ENCODE data around the gene SLC4A4. TPM values are rescaled to one million over a fixed set of nuclear protein-coding genes. Genes with fewer than 3 reads are reported as not detected.

SLC4A4 gene
- total RNA-seq, 1 experiment from 2014 or later, result 0.92 TPM

DNA sequence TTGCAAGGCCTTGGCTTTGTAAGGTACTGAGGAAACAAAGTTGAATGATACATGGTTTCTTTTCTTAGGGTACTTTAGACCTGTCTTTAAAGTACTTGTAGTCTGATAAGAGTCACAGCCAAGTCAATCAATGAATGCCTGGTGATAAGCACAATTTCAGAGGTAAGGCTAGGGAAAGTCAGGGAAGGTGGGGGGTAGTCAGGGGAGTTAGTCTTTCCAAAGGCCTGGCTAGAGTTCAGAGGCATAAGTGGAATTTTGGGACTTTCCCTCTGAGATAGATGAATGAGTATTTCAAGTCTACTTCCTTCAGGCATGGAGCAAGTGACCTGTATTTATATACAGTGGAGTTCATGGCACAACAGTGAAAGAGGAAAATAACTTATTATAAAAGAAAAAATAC lies 78.3 kb downstream of the SLC4A4 start:
- Histone ChIP-seq H2AK5ac (ENCODE audit: insufficient read length, low read length) (no peak overlapping the region), H3K27me3 (ENCODE audit: insufficient read depth, low read length) (no peaks in the 10 kb centered on the region), H3T11ph (ENCODE audit: low read length) (no peak overlapping the region), H3K79me2 (ENCODE audit: insufficient read depth, low read length) (no peaks in the 10 kb centered on the region), H3K4me2 (ENCODE audit: insufficient read depth, insufficient read length, low read length) (no peak overlapping the region), H3K23ac (ENCODE audit: insufficient read length, low read depth, low read length) (no peak overlapping the region), H3K23me2 (ENCODE audit: insufficient read length, low read depth, low read length, poor library complexity, severe bottlenecking) (no peaks in the 10 kb centered on the region), H3K79me1 (ENCODE audit: insufficient read depth, low read depth, low read length, poor library complexity, severe bottlenecking) (no peaks in the 10 kb centered on the region), H3K9me3 (ENCODE audit: control insufficient read depth, low read depth, low read length) (peaks cover 4% of the 10 kb centered on the region), H3K18ac (ENCODE audit: insufficient read length, low read depth, low read length) (no peak overlapping the region), H2BK12ac (ENCODE audit: insufficient read length, low read depth, low read length) (no peak overlapping the region), H3K14ac (ENCODE audit: insufficient read depth, low read length) (no peak overlapping the region), H4K20me1 (ENCODE audit: control insufficient read depth, insufficient read depth, insufficient read length) (no peaks in the 10 kb centered on the region), H2BK5ac (ENCODE audit: insufficient read length, low read length) (no peak overlapping the region), H2AFZ (ENCODE audit: low read length) (no peak overlapping the region), H3K56ac (ENCODE audit: insufficient read length, low read depth, low read length) (no peak overlapping the region), H2BK15ac (ENCODE audit: low read depth, low read length) (no peak overlapping the region), H3K4me1 (ENCODE audit: insufficient read depth, low read length) (no peaks in the 10 kb centered on the region), H2BK20ac (ENCODE audit: low read depth, low read length, poor library complexity, severe bottlenecking) (no peak overlapping the region), H4K8ac (replicated peaks; ENCODE audit: insufficient read length, low read depth, low read length) (no peak overlapping the region), H4K91ac (ENCODE audit: insufficient read length, low read depth, low read length) (no peak overlapping the region), H4K5ac (ENCODE audit: insufficient read length, low read depth, low read length) (no peak overlapping the region), H3K9ac (ENCODE audit: extremely low read depth, insufficient read length, low read length) (no peak overlapping the region), H2BK120ac (ENCODE audit: low read depth, low read length, poor library complexity, severe bottlenecking) (no peak overlapping the region), H3K4ac (ENCODE audit: low read depth, low read length) (no peak overlapping the region), H3K27ac (ENCODE audit: insufficient read length, low read depth, low read length) (no peak overlapping the region)
- no peak overlapping the region for H3K4me3 Mint-ChIP-seq
- no peak overlapping the region for H3K27ac Mint-ChIP-seq
- peaks cover 18 to 19% of the 10 kb centered on the region in 2 experiments for H3K9me3 Mint-ChIP-seq
- peaks cover 10 to 22% (median 11%) of the 10 kb centered on the region in 3 experiments for H3K36me3 Mint-ChIP-seq (ENCODE audit: insufficient read depth in 1 of 3, low read depth in 3 of 3)
- TF ChIP-seq, protein P1, sequence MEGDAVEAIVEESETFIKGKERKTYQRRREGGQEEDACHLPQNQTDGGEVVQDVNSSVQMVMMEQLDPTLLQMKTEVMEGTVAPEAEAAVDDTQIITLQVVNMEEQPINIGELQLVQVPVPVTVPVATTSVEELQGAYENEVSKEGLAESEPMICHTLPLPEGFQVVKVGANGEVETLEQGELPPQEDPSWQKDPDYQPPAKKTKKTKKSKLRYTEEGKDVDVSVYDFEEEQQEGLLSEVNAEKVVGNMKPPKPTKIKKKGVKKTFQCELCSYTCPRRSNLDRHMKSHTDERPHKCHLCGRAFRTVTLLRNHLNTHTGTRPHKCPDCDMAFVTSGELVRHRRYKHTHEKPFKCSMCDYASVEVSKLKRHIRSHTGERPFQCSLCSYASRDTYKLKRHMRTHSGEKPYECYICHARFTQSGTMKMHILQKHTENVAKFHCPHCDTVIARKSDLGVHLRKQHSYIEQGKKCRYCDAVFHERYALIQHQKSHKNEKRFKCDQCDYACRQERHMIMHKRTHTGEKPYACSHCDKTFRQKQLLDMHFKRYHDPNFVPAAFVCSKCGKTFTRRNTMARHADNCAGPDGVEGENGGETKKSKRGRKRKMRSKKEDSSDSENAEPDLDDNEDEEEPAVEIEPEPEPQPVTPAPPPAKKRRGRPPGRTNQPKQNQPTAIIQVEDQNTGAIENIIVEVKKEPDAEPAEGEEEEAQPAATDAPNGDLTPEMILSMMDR (conservative IDR thresholded peaks at IDR 0.05), result no peak
- H3K4me1 Mint-ChIP-seq, result no peaks in the 10 kb centered on the region
- H3K27me3 Mint-ChIP-seq (ENCODE audit: low read depth), result no peaks in the 10 kb centered on the region
- no peak for DNase-seq

Data from H9 (cell line).